GM19023 (cell line): ENCODE measurements around the gene FOXP1.

Source experiments
- ATAC-seq: cut with Tn5 transposase; IDR thresholded peaks from one replicate; pipeline ENCODE4 v1.9.1; 2021; ENCODE audit warnings: mild to moderate bottlenecking, moderate library complexity; ENCODE audit not compliant: unreplicated experiment

The FOXP1 gene

DNA sequence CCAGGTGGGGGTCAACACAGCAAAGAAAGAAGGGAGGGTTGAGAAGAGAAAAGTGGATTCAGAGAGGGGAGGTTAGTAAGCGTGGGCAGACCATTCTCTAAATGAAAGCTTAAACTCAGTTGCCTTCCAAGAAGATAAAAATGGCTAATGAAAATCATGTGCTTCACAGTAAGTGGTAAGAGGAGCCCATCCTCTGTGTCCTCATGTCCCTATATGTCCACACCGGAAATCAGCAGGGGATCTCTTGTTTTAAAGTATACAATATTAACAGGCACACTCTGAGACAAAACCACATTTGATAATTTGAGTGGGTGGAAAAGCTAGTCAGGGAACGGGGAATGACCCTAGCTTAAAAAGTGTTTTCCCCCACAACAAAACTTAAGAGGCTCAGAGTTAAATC lies 4.4 kb upstream of the FOXP1 start:
- ATAC-seq: no peak

DNA sequence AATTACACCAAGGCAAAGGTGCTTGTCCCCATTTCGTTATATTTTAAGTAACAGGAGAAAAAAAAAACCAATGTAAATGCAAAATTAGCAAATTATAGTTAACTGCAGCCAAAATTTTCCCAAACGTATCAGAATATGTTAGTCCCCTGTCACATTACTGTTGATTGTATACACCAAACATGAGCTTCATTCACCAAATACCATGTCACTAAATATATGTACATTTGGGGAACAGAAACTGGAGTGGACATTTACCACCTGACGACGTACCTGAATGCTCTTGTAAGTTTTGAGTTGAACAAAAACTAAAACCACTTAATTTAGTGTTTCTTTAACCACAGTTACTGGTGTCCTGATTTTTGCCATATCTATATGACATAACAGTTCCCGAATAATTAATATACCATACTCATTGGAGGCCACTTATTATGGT lies 3.3 kb upstream of the FOXP1 start:
- ATAC-seq: no peak

DNA sequence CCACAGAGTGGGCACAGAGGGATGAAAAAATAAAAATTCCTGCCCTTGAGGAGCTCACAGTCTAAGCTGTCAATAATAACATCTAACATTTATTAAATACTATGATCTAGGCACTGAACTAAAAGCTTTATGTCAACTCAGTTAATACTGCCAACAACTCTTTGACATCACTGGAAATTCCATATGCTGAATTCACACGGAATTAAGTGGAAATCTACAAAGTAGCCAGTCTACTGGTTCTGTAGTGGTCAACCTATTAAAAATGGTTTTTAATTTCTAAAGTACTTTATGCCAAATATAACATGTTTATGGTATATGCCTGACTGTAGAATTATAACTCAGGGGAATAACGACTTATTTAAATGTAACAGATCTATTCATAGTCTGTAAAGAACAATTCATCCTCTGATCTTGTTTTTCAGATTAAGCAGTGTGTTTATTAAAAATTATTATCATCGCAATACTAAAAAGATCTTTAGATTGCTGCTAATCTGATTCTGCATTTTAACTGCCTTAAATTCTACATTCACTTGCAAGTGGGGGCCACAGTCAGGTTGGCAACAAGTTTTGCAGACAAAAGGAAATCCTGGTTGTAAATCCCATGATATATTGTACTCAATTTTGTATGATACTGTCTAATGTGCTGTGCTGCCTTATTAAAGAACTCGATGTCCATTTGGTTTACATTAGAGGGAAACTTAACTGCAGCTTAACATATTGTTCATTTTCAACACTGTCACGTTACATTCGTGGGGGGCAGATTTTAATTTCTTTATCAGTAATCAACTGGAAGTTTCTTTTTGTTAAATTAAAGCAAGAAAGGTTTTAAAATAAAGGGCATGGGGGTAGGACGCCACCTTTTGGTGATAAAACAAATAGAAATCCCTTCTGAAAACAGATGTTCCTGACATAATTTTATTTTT lies 2.6 kb upstream of the FOXP1 start:
- no peak for ATAC-seq

DNA sequence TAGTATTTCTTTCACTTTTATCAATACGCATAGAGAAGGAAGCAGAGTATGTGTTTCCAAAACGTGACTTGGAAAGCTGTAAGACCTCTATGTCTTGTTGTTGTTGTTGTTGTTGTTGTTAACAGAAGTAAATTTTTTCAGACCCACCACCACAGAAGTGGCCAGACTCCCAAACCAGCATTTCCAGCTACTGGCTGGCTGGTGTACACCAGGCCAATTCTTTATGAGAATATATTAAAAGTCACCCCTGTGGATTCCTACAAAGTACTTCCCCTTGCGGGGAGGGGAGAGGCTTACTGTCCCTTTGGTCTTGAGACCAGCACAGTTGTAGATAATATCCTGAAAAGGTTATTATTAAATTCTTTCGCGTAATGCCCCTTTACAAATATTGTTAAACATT lies 1.6 kb upstream of the FOXP1 start:
- ATAC-seq: no peak

DNA sequence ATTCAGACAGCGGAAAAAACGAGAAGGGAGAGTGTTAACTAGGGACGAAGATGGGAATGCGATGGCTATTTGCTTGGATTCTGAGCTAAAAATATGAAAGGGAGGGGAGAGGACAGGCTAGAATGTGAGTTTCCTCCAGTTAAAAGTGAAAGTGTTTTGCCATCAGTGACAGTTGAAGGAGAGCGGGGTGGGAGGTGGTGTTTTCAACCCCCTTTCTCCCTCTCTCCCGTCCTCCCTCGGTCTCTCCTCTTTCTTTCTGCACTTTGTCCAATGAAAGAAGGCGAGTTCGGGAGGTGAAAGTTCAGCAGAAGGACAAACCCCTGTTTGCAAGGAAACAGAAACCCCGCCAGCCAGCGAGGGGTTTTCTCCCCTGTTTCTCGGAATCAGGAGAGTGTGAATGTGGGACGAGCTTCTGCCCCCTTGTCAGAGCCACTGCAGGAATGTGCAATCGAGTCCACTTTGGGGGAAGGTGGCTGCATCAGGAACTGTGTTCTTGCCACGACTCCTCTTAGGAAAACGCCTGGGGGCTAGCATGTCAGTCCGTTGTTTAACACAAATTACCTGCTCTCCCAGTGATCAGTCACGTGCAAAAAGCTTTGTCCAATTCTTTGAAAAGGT lies 975 bp upstream of the FOXP1 start:
- ATAC-seq: no peak

DNA sequence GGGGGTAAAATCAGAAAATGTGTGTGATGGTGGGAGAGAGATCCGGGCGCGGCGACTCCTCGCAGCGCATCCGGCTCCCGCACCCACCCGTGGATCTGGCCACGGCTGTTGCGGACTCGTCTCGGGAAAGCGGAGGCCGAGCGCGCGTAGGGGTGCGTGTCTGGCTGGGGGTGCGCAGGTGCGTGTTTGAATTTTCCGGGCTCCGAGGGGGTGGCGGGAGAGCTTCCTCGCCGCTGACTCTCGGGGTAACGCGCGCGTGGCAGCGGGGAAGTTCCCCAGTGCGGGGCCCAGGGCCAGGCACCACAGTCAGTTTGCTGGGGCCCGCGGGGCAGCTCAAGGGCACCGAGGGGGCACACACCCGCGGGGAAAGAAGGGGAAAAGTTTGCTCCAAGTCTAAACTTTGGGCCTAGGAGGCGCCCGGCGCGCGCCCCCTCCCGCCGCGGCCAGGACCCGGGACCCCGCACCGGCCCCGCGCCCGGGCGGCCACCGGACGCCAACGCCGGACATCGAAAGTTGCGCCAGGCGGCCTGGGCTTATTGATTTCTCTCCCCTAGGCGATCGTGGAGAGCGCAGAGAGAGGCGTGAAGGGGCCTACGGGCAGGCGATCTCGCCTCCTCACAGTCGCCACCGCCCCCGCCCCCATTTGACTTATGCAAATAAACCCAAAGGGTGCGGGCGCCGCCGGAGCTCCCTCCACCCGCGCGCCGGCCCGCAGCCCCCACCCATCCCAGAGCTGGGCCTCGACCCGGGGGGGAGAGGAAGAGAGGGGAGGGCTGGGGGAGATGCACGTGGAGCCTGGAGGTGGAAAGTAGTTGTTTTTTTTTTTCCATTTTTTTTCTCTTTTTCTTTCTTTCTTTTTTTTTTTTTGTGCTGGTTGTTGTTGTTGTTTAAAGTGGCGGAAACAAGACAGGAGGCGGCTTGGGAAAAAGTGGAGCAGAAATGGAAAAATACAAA lies 639 bp downstream of the FOXP1 start:
- ATAC-seq: no peak

DNA sequence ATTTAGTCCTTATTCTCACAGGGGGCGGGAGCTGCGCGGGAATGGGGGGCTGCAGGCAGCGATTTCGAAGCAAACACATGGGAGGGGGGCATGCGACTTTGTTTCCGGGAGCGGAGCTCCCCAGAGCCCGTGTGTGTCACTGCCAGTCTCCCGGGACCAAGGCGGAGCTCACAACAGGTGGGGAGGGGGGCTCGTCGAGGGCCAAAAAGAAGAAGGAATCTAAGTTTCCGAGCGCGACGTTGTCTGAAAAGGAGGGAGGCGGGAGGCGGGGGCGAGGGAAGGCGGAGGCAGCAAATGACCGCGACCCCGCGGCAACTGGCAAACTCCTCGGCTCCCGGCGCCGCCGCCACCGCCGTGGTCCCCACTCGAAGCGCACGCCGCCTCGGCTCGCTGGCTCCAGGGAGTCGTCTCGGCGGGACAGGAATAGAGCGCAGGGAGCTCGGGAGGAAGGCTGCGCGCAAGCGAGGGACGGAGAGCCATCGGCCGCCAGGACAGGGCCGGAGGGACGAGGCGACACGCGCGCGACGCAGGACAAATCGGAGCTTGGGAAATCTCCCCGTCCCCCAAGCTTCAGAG lies 1.4 kb downstream of the FOXP1 start:
- ATAC-seq: no peak

DNA sequence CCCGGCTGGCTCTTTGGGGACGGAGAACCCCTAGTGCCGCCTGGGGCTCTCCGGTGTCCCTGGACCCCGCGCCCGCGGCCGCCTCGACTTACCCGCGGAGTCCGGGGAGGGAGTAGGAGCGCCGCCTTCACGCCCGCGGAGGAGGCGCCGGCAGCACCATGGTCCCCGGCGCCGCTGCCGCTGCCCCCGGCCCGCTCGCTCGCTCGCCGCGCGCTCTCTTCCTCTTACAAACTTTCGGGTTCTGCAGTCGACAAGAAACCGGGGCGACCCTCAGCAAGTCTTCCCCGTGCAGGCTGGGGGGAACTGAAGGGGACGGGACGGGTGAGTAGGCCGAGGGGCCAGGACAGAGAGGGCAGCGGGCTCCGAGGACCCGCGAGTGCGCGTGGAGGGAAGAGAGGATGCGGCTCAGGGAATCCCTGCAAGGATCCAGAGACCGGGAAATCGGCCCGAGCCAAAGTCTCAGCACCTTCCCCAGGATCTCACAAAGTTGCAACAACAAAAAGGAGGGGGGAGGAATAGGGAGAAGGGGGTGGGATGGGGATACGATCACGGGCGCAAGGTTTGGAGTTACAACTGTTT lies 2.0 kb downstream of the FOXP1 start:
- no peak for ATAC-seq

DNA sequence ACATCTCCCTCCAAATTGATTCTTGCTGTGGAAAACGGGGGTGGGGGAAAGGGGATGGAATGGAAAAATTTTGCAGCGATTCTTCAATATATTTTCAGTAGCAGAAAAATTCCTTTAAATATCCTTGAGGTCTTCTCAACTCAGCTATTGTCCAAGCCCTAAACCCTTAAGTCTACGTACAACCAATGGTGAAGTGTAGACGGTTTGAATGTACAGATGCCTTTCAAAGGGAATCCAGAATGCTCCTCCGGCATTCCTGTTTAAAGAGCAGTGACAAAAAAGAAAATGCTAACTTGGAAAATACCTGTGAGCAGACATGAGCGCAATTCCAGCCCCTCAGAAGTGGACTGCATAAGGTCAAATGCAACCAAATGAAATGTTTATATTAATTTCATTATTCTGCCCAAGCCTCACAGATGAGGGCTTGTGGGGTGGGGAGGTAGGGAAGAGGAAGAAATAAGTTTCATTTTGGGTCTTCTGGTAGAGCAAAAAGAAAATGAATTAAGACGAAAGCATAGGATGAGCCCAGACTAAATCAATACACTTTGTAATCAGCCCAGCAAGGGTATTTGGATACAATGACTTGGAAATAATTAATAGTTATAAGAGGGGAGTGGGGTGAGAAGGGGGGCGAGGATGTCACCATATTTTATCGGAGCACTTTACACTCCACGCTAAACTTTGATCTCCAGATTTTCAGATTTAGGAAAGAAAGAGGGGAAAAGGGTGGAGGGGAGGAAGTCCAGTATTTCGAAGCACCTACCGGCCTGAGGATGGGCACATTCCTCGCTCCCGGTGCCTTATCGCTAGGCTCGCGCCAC lies 2.7 kb downstream of the FOXP1 start:
- ATAC-seq: no peak

DNA sequence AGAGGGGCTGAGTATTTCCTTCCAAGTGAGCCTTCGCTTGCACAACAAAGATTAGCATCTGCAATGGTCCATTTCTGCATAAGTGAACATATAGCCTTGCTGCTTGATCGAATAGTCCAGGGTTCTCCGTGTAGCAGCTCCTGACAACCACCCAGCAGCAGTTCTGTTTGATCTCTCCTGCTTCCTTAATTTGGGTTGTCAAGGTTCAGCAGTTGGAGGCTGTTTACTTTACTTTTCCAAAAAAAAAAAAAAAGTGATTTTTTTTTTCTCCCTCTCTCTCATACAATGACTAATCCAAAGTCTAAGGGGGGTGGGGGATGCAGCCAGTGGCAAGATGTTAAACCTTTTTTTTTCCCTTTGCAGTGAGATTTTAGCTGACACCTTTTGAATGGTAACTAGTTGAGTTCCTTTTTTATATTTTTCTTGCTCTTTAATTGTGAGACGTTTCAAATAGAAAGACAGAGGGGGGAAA lies 3.6 kb downstream of the FOXP1 start:
- no peak for ATAC-seq

DNA sequence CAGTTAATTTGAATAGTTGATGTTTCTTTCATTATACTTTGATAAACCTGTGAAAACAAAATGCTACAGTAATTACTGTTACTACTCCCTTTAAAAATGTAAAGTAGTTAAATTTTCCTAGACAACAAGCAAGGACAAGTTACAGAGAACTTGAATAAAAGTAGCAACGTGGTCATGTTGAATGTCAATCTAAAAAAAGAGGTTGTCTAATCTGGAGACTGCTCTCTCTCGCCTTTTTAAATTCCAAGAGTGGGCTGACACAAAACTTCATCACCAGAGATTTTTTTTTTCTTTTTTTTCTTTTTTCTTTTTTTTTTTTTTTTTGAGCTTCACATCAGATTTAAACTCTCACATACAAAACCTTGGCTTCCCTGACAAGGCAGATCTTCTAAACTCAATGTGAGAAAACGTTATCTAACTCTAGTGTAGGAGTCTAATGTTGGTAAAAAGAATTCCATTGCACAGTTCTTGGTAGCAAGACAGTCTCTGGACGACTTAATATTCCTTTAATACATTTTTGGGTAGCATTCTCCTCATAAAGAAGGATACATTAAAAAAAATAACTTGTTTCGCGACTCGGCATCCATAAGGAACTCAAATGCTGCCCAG lies 4.1 kb downstream of the FOXP1 start:
- no peak for ATAC-seq

DNA sequence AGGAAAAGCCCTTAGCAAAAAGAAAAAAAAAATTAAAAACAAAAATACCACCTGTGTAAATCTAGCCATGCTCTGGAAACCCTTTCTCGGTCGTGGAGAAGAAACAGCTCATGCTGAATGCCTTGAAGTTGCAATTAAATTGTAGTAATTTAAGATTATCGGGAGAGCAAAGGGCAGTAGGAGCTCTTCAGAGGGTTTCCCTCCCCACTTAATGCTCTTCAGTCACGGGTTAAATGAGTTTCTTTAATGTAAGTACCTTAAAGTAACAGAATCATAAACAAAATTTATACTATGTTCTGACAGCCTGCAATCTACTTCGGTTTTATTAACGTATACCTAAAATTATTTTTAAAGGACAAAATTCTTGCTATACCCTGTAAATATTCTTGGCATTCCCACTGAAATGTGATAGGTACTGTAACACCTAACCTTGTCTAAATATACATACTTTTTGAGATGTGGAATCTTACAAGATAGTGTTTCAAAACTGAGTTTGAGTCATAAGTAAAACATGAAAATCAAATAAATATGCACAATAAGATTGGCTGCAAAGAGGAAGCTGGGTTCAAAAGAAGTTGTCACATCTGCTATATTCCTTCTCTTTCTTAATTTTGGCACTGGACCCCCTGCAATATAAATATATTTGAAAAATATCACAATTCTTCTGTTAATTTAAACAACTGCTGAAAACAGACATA lies 5.3 kb downstream of the FOXP1 start:
- ATAC-seq: no peak

DNA sequence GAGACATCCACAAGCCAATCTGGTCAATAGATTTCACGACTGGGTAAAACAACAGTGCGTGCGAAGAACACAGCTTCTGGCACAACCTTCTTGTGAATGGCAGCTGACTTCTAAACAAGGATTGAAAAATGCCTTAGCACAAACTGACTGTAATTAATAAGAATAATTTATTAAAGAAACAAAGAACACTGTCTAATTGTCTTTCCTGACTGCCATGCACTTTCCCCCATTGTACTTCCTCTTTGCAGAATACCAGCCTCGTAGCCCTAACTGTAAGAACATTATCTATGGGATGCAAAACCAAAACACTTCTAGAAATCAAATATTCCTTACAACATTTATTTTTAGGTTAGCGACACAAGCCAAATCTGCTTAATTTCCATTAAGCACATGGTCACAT lies 6.5 kb downstream of the FOXP1 start:
- ATAC-seq: no peak

DNA sequence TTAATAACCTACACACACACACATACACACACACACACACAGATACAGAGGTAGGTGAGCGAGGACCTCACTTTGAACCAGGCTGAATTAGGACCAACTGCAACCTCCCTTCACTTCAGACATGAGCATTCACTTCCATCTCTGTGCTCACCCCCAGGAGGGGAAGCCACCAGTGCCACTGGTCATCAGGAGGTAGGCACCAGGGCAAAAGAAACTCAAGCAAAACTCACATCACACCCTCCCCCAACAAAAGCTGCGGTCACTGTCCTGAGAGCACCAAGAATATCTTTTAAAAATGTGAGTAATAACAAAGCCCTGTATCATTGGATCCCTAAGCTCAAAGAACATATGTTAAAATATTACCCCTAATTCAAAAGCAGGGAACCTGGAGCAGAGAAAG lies 8.1 kb downstream of the FOXP1 start:
- ATAC-seq: no peak

DNA sequence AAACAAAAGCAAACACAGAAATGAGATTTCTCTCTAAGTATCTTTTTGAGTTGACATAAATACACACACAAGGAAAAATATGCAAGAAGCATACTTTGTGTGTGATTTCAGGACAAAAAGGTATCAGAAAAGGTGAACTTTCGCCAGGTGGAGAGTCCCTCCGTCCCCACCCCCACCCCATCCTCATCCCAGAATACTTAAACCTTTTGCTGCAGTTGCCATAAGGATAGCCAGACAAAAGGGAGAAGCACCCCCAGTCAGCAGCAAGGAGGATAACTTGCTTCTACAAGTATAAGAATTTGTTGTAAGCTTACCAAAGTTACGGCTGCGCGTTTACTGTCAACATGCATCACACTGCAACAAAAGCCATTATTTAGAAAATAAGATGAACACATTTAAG lies 10.3 kb downstream of the FOXP1 start:
- ATAC-seq: no peak

DNA sequence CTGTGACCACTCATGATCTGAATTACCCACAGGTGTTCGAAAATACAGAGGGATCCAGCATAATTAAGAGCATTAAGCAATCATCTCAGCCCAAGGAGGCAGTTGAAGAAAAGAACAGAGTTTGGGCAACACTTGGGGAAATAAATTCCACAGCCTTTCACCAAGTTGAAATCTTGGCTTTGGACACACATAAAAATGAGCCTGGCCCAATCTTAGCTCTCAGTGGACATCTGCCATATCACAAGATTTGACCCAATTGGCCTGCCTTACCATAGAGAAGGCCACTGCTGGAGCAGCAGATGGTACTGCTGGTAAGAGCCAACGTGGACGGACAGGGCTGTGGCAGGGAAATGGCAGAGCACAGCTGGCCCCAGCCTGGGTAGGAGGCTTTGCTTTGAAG lies 13.0 kb downstream of the FOXP1 start:
- ATAC-seq: no peak

DNA sequence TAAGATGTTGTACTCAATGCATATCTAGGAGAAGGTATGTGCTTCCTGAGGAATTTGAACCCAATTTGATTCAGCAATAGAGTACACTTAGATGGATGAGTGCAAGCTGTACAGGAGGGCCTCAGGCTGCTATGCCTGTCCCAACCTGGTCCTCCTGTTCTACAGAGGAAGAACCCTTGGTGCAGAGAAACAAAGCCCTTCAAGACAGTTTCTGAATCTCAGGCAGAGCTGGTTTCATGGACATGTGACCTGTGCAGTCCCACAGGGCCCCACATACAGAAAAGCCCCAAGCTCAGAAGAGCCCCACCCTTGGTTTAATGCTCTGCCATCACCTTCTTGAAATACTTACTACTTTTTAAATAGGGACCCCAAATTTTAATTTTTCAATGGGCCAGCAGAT lies 15.3 kb downstream of the FOXP1 start:
- ATAC-seq: no peak

DNA sequence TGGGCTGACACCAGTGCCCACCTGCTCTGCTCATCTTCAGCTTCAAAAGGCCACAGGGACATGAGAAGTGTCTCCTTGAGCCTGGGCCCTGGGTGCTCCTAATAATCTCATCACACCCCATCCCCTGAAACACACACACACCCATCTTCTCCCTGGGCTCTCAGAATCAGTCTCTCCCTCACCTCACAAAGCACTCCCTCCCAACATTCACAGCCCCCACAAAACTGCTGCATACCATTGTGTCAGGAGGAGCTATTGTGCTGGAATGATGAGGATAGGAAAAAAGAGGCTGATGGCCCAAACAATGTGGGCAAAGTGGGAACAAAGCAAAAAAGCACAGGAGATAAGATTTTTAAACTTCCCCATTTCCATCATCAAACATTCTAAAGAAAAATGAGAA lies 16.8 kb downstream of the FOXP1 start:
- ATAC-seq: no peak

DNA sequence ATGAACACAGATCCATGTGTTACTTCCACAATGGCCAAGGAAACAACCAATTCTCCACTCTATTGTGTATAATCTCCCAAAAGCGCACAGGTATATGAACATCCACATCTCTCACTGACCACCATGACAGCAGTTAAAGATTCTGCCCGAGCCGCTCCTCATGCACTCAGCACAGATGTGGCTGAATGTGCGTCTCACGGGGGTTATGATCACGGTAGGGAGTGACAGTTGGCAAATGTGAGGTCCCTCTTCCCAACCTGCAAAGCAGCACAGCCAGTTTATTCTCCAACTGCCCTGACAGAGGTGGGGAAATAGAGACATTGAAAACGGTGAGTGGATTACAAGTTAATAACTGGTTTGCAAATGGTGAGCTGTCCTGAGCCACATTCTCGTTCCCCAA lies 17.6 kb downstream of the FOXP1 start:
- ATAC-seq: no peak
